GM12878 (cell line): ENCODE data around the gene ZNF407. TPM values are rescaled to one million over a fixed set of nuclear protein-coding genes. Genes with fewer than 3 reads are reported as not detected.

Source experiments
- ATAC-seq: fragments of 200-7000 bp; cut with Tn5 transposase; 3 replicates; pipeline ENCODE4 v1.9.1; 2020; ENCODE audit warnings: mild to moderate bottlenecking, moderate library complexity
- BruUV-seq: library from RNA; stranded (reverse); fragments of 400-500 nt; replicated peaks from 2 replicates; lab custom pipeline; 2021; lab: Mats Ljungman, UMichigan
- CTCF ChIA-PET: fragments of 300-600 bp; sonication (Branson Sonifier 250); formaldehyde crosslinking; extraction: SDS; loops from one replicate; lab custom pipeline; 2021; ENCODE audit warnings: inconsistent platforms; lab: Yijun Ruan, JAX
- POLR2A ChIA-PET: fragments of 350-600 bp; formaldehyde crosslinking; extraction: SDS; loops from one replicate; lab custom pipeline; 2021; ENCODE audit warnings: inconsistent platforms; lab: Charles Lee
- RAD21 ChIA-PET: fragments of 300-600 bp; sonication (Branson Sonifier 250); formaldehyde crosslinking; loops from one replicate; lab custom pipeline; 2023; ENCODE audit warnings: antibody characterized with exemption; ENCODE audit not compliant: unreplicated experiment; lab: Charles Lee
- SMC1A ChIA-PET: fragments of 300-600 bp; sonication (Branson Sonifier 250); formaldehyde crosslinking; loops from one replicate; lab custom pipeline; 2023; ENCODE audit not compliant: unreplicated experiment, uncharacterized antibody; lab: Charles Lee
- DNase-seq: peaks from one replicate; pipeline ENCODE4 v3.0.0-alpha.2; 2011; ENCODE audit warnings: low read depth, low spot score
- FAIRE-seq: peaks from 3 replicates; lab custom pipeline; 2011; peaks lifted over from hg19 to GRCh38; lab: Jason Lieb, UNC
- H2AFZ ChIP-seq: 2 replicates; pipeline ENCODE4 v1.6.0; 2011; ENCODE audit warnings: low read depth, low read length, control low read depth; ENCODE audit not compliant: control insufficient read depth
- H3K27ac ChIP-seq: 2 replicates; pipeline ENCODE4 v1.5.1; 2011; ENCODE audit warnings: control low read depth; ENCODE audit not compliant: control insufficient read depth, insufficient read depth
- H3K27me3 ChIP-seq, 2 experiments: replicated peaks in 1 of 2; 2 replicates each; pipeline versions ENCODE4 v1.6.0 to v1.6.1; 2011; ENCODE audit warnings: low read length in 1 of 2; ENCODE audit not compliant: control insufficient read depth in 2 of 2, insufficient read depth in 2 of 2
- H3K36me3 ChIP-seq, 2 experiments: 2 replicates each; pipeline ENCODE4 v1.5.1; 2011; ENCODE audit warnings: low read length in 1 of 2; ENCODE audit not compliant: control insufficient read depth in 2 of 2, insufficient read depth in 2 of 2
- H3K4me1 ChIP-seq: 2 replicates; pipeline ENCODE4 v1.6.1; 2011; ENCODE audit warnings: mild to moderate bottlenecking, low read length, moderate library complexity, mixed read lengths; ENCODE audit not compliant: control insufficient read depth, insufficient read depth
- H3K4me2 ChIP-seq: 2 replicates; pipeline ENCODE4 v1.6.0; 2011; ENCODE audit warnings: control low read depth; ENCODE audit not compliant: control insufficient read depth, insufficient read depth
- H3K4me3 ChIP-seq: fragments of 200-600 bp; sonication (generic); 2 replicates; pipeline ENCODE4 v1.5.1; 2016
- H3K79me2 ChIP-seq: 2 replicates; pipeline ENCODE4 v1.6.0; 2011; ENCODE audit warnings: low read length; ENCODE audit not compliant: control insufficient read depth, insufficient read depth
- H3K9ac ChIP-seq: 2 replicates; pipeline ENCODE4 v1.8.0; 2011; ENCODE audit warnings: low read length, control low read depth, mixed read lengths; ENCODE audit not compliant: control insufficient read depth, insufficient read depth
- H3K9me3 ChIP-seq: replicated peaks from 3 replicates; pipeline ENCODE4 v1.5.1; 2011; ENCODE audit warnings: mild to moderate bottlenecking, low read length; ENCODE audit not compliant: control insufficient read depth, insufficient read depth
- H4K20me1 ChIP-seq: 2 replicates; pipeline ENCODE4 v1.6.0; 2011; ENCODE audit not compliant: control insufficient read depth, insufficient read depth
- CHD4 ChIP-seq: fragments of 200-600 bp; sonication (generic); IDR thresholded peaks from 2 replicates; pipeline ENCODE4 v1.6.1; 2016; ENCODE audit warnings: mild to moderate bottlenecking
- E2F4 ChIP-seq: IDR thresholded peaks from 2 replicates; pipeline ENCODE4 v1.6.1; 2012; ENCODE audit warnings: low read depth, low read length, improper control_type of control experiment
- EZH2 ChIP-seq: IDR thresholded peaks from 2 replicates; pipeline ENCODE4 v1.6.1; 2012; ENCODE audit warnings: low read depth, mild to moderate bottlenecking, control low read depth, inconsistent platforms, low read length, borderline replicate concordance; ENCODE audit not compliant: control insufficient read depth
- GATAD2B ChIP-seq: fragments of 450-650 bp; conservative IDR thresholded peaks from 2 replicates; pipeline ENCODE4 v1.6.1; 2017; ENCODE audit warnings: low read depth, mild to moderate bottlenecking, moderate library complexity
- JUND ChIP-seq: IDR thresholded peaks from 2 replicates; pipeline ENCODE4 v1.6.1; 2012; ENCODE audit warnings: low read depth, mild to moderate bottlenecking, low read length, improper control_type of control experiment, moderate library complexity
- KDM1A ChIP-seq: fragments of 200-600 bp; sonication (generic); IDR thresholded peaks from 2 replicates; pipeline ENCODE4 v1.6.1; 2016; ENCODE audit warnings: borderline replicate concordance
- LARP7 ChIP-seq: fragments of 450-650 bp; IDR thresholded peaks from 2 replicates; pipeline ENCODE4 v1.6.1; 2017; ENCODE audit warnings: mild to moderate bottlenecking
- NR2C2 ChIP-seq: IDR thresholded peaks from 2 replicates; pipeline ENCODE4 v1.6.1; 2011; ENCODE audit warnings: borderline replicate concordance, low read depth; ENCODE audit not compliant: control insufficient read depth, insufficient read length
- SPI1 ChIP-seq: IDR thresholded peaks from 2 replicates; pipeline ENCODE4 v1.6.1; 2011; ENCODE audit warnings: low read depth, mild to moderate bottlenecking, low read length, moderate library complexity, borderline replicate concordance; ENCODE audit not compliant: insufficient read depth
- ZNF384 ChIP-seq: IDR thresholded peaks from 2 replicates; pipeline ENCODE4 v1.6.1; 2012; ENCODE audit warnings: low read depth, mild to moderate bottlenecking, low read length, improper control_type of control experiment, borderline replicate concordance
- ZSCAN29 ChIP-seq: fragments of 450-650 bp; IDR thresholded peaks from 2 replicates; pipeline ENCODE4 v1.6.1; 2017; ENCODE audit warnings: mild to moderate bottlenecking, moderate library complexity
- WGBS: methylation state at CpG from one replicate; pipeline ENCODE4 v1.1.6; 2016; ENCODE audit warnings: low lambda C conversion rate; ENCODE audit not compliant: insufficient replicate concordance, insufficient coverage; ENCODE audit errors: missing lambda C conversion rate; 5-methylcytosine and 5-hydroxymethylcytosine counted together
- in situ Hi-C: fragments of 300-500 bp; cut with MboI; formaldehyde crosslinking; loops from 9 replicates; pipeline ENCODE4 v1.14.3; 2018; ENCODE audit warnings: mixed read lengths
- intact Hi-C: fragments of 100-400 bp; cut with micrococcal nuclease; formaldehyde crosslinking; loops from one replicate; pipeline ENCODE4 v1.14.2; 2022; ENCODE audit not compliant: unreplicated experiment
- polyA plus RNA-seq, 11 experiments: library from polyadenylated mRNA; depleted of rRNA in 4 of 11; unstranded in 6 of 11; stranded (reverse) in 5 of 11; fragments of >200 nt; fragmentation: Nextera tagmentation in 4 of 11; fragmentation: Illumina TruSeq in 1 of 11; extraction: Ambion mirVana in 4 of 11; extraction: Trizol in 1 of 11; gene quantifications; 1 replicate in 1 of 11; 2 replicates in 10 of 11; pipeline versions ENCODE4 v1.2.1 to v1.2.3, GENCODE V29; 2011 to 2016; ENCODE audit warnings: inconsistent platforms in 2 of 11, missing spikeins in 2 of 11, low read depth in 1 of 11
- total RNA-seq, 4 experiments: library from RNA; depleted of rRNA in 3 of 4; stranded (reverse); fragments of >200 nt in 3 of 4; fragmentation: Illumina TruSeq in 1 of 4; extraction: Trizol in 1 of 4; gene quantifications; 2 replicates each; pipeline versions ENCODE4 v1.2.1 to v1.2.3, GENCODE V29; 2013 to 2021

The ZNF407 gene
- total and polyA plus RNA-seq, 10 of the 15 experiments (the other 5 are each of a cell fraction or from before 2014, with no cell fraction given) = 0.69 to 11.6 (median 5.3) TPM

- Histone ChIP-seq H3K27me3 (no peaks in the 10 kb centered on the region), H3K4me2 (no peak overlapping the region), H3K9ac (no peak overlapping the region), H4K20me1 (no peaks in the 10 kb centered on the region), H3K79me2 (no peaks in the 10 kb centered on the region), H3K27ac (no peak overlapping the region), H2AFZ (no peak overlapping the region), H3K9me3 (no peaks in the 10 kb centered on the region), H3K4me1 (no peaks in the 10 kb centered on the region), H3K4me3 (no peak overlapping the region), H3K36me3 (no peaks in the 10 kb centered on the region)
- in situ Hi-C loops (no loop called here), intact Hi-C loops (no loop called here)
- POLR2A ChIA-PET = no interaction called here
- BruUV-seq = no TSS peak
- no peak for TF ChIP-seq NR2C2
- no peak for TF ChIP-seq KDM1A
- TF ChIP-seq ZSCAN29 = no peak
- TF ChIP-seq ZNF384 = no peak
- no peak for TF ChIP-seq JUND
- no peak for TF ChIP-seq LARP7
- TF ChIP-seq E2F4 = no peak
- no peak for TF ChIP-seq GATAD2B
- no peak for TF ChIP-seq EZH2
- TF ChIP-seq SPI1 = no peak
- no peak for TF ChIP-seq CHD4
- DNase-seq (no peak), FAIRE-seq (no peak), ATAC-seq (no peak)
- SMC1A ChIA-PET = interaction anchor here (1.1 to 1.5 kb wide), 3 partner anchors 9 to 364 kb away, joined by 3 to 4 read pairs (median 3); no protein-coding TSS in a partner anchor
- RAD21 ChIA-PET = no interaction called here
- CTCF ChIA-PET = interaction anchor here (0.7 to 1.3 kb wide), 2 partner anchors 122 to 843 kb away, joined by 3 read pairs; no protein-coding TSS in a partner anchor
- 76% methylated on average over 9 of the region's 9 CpGs for WGBS
Measured at GRCh38 chr18:74692367-74693013, 94.8 kb downstream of the ZNF407 start.
